Adrenal gland (tissue), 5 donors: Measurements from ENCODE around the gene PRKCZ.

Source experiments
- CTCF ChIP-seq, 6 experiments: fragments of 450-650 bp in 4 of 6; fragments of 200-600 bp in 2 of 6; sonication (generic) in 1 of 6; IDR thresholded peaks; 1 replicate in 5 of 6; 2 replicates in 1 of 6; pipeline versions ENCODE4 v1.5.1 to v1.8.0; 2016 to 2021; ENCODE audit warnings: antibody characterized with exemption in 6 of 6, mild to moderate bottlenecking in 2 of 6, moderate library complexity in 1 of 6
- POLR2A ChIP-seq, 2 donors: fragments of 450-650 bp; IDR thresholded peaks; one replicate each; pipeline ENCODE4 v1.6.1; 2017; ENCODE audit warnings: antibody characterized with exemption in 2 of 2, mild to moderate bottlenecking in 2 of 2, moderate library complexity in 1 of 2
- donor health status: DM: no; HTN: no; CAD: no.

DNA sequence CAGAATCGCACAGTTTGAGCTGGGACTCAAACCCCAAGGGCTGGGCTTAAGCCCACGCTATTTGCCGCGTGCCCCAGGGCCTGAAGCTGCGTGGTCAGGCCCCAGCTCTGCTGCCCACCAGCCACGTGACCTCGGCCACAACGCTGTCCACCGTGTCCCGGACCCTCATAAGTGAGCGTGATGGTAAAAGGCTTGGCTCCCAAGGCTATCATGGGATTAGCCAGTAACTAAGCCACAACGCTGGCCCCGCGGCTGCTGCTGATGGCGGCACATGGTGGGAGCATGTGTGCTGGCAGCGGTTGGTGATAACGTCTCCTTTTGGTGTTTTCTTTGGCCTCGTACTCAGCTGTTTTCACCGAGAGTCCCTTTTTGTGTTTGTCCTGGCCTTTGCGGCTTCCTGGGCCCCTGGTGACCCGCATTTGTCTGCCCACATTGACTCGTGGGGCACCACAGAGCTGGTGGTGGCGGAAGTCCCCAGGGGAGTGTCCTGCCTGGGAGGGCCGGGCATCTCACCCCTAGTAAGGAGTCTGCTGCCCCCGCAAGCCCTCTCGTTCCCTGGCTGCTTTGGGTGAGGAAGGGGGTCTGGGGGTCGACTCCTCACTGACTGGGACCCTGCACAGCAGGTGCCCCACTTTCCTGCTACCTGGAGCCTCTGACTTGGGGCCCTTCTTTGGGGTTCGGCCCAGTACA, 29.3 kb downstream of the PRKCZ start:
- TF ChIP-seq POLR2A (IDR thresholded peaks at IDR 0.05) = no peak
- no peak for TF ChIP-seq CTCF (IDR thresholded peaks at IDR 0.05)
